Left lung (tissue), 10 donors: ENCODE data around the gene TRIM33. TPM values are rescaled to one million over a fixed set of nuclear protein-coding genes. Genes with fewer than 3 reads are reported as not detected.
A peak's percentile ranks its signal among the peaks of the same experiment; 100 is the strongest.

ENCODE experiments used
- ATAC-seq: fragments of 200-7000 bp; cut with Tn5 transposase; one replicate; pipeline ENCODE4 v1.9.1; 2020; ENCODE audit warnings: moderate library complexity
- DNase-seq, 4 donors: peaks; one replicate each; pipeline ENCODE4 v3.0.0-alpha.2; 2013 to 2020
- H3K27ac ChIP-seq, 2 donors: fragments of 200-600 bp; sonication (generic) in 1 of 2; one replicate each; pipeline versions ENCODE4 v1.5.0 to v1.8.0; 2020 to 2021
- H3K27me3 ChIP-seq, 2 donors: fragments of 200-600 bp; sonication (generic) in 1 of 2; one replicate each; pipeline versions ENCODE4 v1.5.0 to v1.8.0; 2020 to 2021
- H3K36me3 ChIP-seq, 2 donors: fragments of 200-600 bp; sonication (generic) in 1 of 2; one replicate each; pipeline versions ENCODE4 v1.5.0 to v1.8.0; 2020 to 2021
- H3K4me1 ChIP-seq, 2 donors: fragments of 200-600 bp; one replicate each; pipeline ENCODE4 v1.8.0; 2021
- H3K4me3 ChIP-seq, 2 donors: fragments of 200-600 bp; sonication (generic) in 1 of 2; one replicate each; pipeline versions ENCODE4 v1.5.0 to v1.8.0; 2020 to 2021; ENCODE audit warnings: mild to moderate bottlenecking in 1 of 2
- H3K9me3 ChIP-seq, 2 donors: fragments of 200-600 bp; sonication (generic) in 1 of 2; one replicate each; pipeline versions ENCODE4 v1.5.0 to v1.8.0; 2020 to 2021
- CTCF ChIP-seq, 2 donors: fragments of 200-600 bp; sonication (generic) in 1 of 2; IDR thresholded peaks; one replicate each; pipeline versions ENCODE4 v1.5.0 to v1.8.0; 2021; ENCODE audit warnings: antibody characterized with exemption in 2 of 2
- intact Hi-C, 2 donors: fragments of 100-400 bp; cut with DNase I; formaldehyde crosslinking; loops; one replicate each; pipeline versions ENCODE4 v1.11.2 to v1.14.2; 2022
- polyA plus RNA-seq, 6 donors: library from polyadenylated mRNA; unstranded; fragments of 120-200 nt; gene quantifications; one replicate each; pipeline ENCODE4 v1.2.1, GENCODE V29; 2013; ENCODE audit not compliant: insufficient read length in 6 of 6
- total RNA-seq, 2 donors: library from RNA; stranded (reverse); fragmentation: NEBNext Ultra II Directional; extraction: Animal tissue kit (Norgen Biotek cat#: 25700); gene quantifications; one replicate each; pipeline ENCODE4 v1.2.1, GENCODE V29; 2021
- donor health status: DM: no; HTN: yes; CAD: no.
- donor health status: DM: no; HTN: no; CAD: no.

The TRIM33 gene
- total and polyA plus RNA-seq, 8 donors = 26.7 to 64.2 (median 53.0) TPM

GRCh38 chr1:114457675-114458236 is 53.2 kb downstream of the TRIM33 start:
- no peak overlapping the region for H3K4me3 ChIP-seq
- DNase-seq = no peak
- peaks cover 0 to 20% of the 10 kb centered on the region in 2 donors for H3K4me1 ChIP-seq
- TF ChIP-seq CTCF (IDR thresholded peaks at IDR 0.05) = no peak
- ATAC-seq = no peak
- no peaks in the 10 kb centered on the region for H3K27me3 ChIP-seq
- intact Hi-C loops = no loop called here
- peaks cover 0 to 21% of the 10 kb centered on the region in 2 donors for H3K36me3 ChIP-seq
- peak overlapping the region in 1 of 2 donors; percentile 81 for H3K27ac ChIP-seq
- H3K9me3 ChIP-seq = no peaks in the 10 kb centered on the region

GRCh38 chr1:114456586-114456985 is 54.4 kb downstream of the TRIM33 start:
- Histone ChIP-seq H3K27me3 (no peaks in the 10 kb centered on the region), H3K4me3 (no peak overlapping the region), H3K27ac (no peak overlapping the region), H3K4me1 (peaks cover 0 to 20% of the 10 kb centered on the region in 2 donors), H3K9me3 (no peaks in the 10 kb centered on the region), H3K36me3 (peaks cover 0 to 29% of the 10 kb centered on the region in 2 donors)
- intact Hi-C loops = no loop called here
- DNase-seq (no peak), ATAC-seq (no peak)
- no peak for TF ChIP-seq CTCF (IDR thresholded peaks at IDR 0.05)

- Histone ChIP-seq H3K9me3 (no peaks in the 10 kb centered on the region), H3K4me3 (no peak overlapping the region), H3K27ac (no peak overlapping the region), H3K4me1 (peaks cover 0 to 20% of the 10 kb centered on the region in 2 donors), H3K27me3 (no peaks in the 10 kb centered on the region), H3K36me3 (peaks cover 0 to 29% of the 10 kb centered on the region in 2 donors)
- TF ChIP-seq CTCF (IDR thresholded peaks at IDR 0.05) = no peak
- no peak for DNase-seq
- intact Hi-C loops = no loop called here
- no peak for ATAC-seq
These were observed 55.8 kb downstream of the TRIM33 start for GRCh38 chr1:114455102-114455785.

- H3K27me3 ChIP-seq = no peaks in the 10 kb centered on the region
- intact Hi-C loops = no loop called here
- no peaks in the 10 kb centered on the region for H3K9me3 ChIP-seq
- H3K36me3 ChIP-seq = peaks cover 0 to 25% of the 10 kb centered on the region in 2 donors
- TF ChIP-seq CTCF (IDR thresholded peaks at IDR 0.05) = no peak
- ATAC-seq (no peak), DNase-seq (no peak)
- no peak overlapping the region for H3K4me3 ChIP-seq
- H3K27ac ChIP-seq = no peak overlapping the region
- H3K4me1 ChIP-seq = peaks cover 0 to 20% of the 10 kb centered on the region in 2 donors
These were observed 56.5 kb downstream of the TRIM33 start for GRCh38 chr1:114454539-114454938.

- Histone ChIP-seq H3K36me3 (peaks cover 0 to 25% of the 10 kb centered on the region in 2 donors), H3K27ac (no peak overlapping the region), H3K27me3 (no peaks in the 10 kb centered on the region), H3K4me1 (peaks cover 0 to 12% of the 10 kb centered on the region in 2 donors), H3K9me3 (no peaks in the 10 kb centered on the region), H3K4me3 (no peak overlapping the region)
- intact Hi-C loops = no loop called here
- DNase-seq (no peak), ATAC-seq (no peak)
- no peak for TF ChIP-seq CTCF (IDR thresholded peaks at IDR 0.05)
These were observed 57.6 kb downstream of the TRIM33 start for GRCh38 chr1:114453361-114453784.
